NCI-H510A treated with DMSO at 0.1 percent for 48 hours (cell line): Measurements from ENCODE around the gene ITPRID2.
"Not testable (repeated sequence)": the region's sequence is repeated elsewhere in the genome, so short reads cannot be mapped to it uniquely, and the experiment has no call there.

Experiments
- DNase-seq: peaks from one replicate; lab custom pipeline; 2025; lab: John Stamatoyannopoulos, UW

Gene ITPRID2

DNA sequence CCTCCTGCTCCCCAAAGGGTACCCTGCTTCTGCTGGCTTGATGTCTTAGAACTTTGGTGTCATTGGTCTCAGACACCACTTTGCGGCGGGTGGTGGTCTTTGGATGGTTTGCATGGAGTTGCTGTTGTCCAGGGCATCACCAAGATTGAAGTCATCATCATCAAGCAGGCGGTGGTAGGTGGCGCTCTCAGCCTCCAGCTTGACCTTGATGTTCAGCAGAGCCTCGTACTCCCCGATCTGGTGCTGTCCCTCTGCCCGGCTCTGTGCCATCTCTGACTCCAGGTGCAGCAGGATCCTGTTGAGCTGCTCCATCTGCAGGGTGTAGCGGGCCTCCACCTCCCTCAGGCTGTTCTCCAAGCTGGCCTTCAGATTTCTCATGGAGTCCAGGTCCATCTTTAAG lies 69.6 kb downstream of the ITPRID2 start:
- DNase-seq: not testable (repeated sequence)

DNA sequence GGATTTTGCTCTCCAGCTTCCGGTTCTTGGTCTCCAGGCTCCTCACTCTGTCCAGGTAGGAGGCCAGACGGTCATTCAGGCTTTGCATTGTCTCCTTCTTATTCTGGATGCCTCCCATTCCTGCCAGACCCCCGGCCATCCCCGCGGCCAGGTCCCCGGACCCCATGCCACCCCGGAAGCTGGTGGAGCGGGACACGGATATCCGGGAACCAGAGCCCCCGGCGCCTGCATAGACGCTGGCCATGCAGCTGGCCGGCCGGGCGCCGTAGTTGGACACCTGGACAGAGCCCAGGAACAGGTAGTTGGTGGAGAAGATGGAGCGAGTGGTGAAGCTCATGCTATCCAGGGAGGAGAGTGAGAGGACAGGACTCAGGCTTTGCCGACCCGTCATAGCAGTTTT lies 70.6 kb downstream of the ITPRID2 start:
- DNase-seq: no peak

DNA sequence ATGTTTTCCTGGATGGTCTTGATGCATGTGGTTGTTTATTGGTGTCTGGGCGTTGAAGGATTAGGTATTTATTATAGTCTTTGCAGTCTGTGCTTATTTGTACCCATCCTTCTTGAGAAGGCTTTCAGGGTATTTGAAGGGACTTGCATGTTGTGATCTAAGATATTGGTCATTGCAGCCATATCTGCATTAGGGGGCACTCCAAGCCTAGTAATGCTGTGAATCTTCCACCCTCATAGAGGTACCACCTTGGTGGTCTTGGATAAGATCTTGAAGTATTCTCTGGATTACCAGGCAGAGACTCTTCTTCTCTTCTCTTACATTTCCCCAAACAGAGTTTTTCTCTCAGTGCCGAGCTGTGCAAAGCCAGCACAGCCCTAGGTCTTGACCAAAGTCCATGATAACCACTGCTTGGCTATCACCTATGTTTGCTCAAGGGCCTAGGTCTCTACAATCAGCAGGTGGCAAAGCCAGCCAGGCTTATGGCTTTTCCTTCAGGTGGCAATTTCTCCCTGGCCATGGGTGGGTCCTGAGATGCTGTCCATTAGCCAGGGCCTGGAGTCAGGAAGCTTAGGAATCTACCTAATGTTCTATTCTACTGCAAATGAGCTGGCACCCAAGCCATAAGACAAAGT lies 78.7 kb downstream of the ITPRID2 start:
- no peak for DNase-seq

DNA sequence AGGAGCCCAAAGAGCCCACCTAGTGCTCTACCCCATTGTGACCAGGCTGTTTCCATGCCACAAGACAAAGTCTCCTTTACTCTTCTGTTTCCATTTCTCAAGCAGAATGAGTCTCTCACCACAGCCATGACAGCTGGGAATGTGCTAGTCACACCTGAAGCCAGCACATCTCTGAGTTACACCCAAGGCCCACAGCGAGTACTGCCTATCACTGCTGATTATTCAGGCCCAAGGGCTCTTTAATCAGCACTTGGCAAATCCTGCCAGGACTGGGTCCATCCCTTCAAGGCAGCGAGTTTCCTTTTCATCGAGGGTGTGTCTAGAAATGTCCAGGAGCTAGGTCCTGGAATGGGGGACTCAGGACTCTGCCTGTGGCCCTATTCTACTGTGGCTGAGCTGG lies 79.5 kb downstream of the ITPRID2 start:
- DNase-seq: no peak

DNA sequence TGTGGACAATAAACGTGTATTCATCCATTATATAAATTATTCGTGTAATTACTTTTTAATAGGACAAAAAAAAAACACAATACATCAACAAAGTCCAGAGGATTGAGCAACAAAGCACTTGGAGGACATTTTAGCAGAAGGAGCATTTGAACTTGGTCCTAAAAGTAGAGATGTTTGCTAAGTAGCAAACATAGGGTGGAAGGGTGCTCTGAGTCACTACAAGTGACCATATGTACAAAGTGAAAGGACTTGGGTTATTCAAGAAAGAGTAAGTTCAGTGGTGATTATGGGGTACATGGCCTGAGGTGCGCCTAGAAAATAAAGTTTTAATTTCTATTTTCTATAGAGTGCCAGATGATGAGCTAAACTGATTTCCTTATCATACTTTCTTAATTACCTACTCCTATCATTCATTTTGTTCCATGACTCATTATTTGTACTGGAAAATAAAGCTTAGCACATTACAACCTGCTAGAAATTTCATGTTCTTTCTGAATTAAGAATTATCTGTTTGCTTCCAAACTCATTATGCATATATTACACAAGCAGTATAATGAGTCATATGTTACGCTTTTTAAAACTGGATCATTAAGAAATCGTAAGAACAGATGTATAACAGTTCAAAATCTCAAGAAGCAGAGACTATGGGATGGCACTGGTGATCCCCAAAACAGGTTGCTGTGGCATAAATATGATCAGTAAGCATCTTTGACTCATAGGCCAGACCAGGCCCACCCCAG lies 81.1 kb downstream of the ITPRID2 start:
- no peak for DNase-seq

DNA sequence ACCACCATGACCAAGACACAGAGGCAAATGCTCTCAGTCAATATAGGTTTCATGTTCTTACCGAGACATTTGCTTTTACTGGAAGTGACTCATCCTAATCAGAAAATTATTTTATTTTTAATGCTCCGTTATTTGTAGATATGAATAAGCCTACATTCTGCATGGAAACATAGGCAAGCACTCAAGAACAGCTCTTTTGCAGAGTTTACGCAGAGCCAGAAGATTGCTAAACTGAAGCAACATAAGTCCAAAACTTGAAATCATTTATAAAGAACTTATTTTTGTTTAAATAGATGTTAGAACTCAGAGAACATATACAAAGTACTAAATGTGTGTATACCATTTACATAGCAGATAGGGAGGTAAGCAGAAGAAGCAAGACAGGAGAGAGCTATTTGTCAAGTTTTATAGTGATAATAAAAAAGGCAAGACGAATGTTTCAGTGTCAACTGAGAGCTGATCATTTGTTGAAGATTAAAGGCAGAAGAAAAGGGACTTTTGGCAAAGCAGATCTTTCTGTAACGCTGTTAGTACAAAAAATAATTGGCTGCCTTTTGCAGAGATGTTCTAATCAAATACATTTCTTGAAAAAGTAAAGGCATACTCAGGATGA lies 81.7 kb downstream of the ITPRID2 start:
- DNase-seq: no peak

DNA sequence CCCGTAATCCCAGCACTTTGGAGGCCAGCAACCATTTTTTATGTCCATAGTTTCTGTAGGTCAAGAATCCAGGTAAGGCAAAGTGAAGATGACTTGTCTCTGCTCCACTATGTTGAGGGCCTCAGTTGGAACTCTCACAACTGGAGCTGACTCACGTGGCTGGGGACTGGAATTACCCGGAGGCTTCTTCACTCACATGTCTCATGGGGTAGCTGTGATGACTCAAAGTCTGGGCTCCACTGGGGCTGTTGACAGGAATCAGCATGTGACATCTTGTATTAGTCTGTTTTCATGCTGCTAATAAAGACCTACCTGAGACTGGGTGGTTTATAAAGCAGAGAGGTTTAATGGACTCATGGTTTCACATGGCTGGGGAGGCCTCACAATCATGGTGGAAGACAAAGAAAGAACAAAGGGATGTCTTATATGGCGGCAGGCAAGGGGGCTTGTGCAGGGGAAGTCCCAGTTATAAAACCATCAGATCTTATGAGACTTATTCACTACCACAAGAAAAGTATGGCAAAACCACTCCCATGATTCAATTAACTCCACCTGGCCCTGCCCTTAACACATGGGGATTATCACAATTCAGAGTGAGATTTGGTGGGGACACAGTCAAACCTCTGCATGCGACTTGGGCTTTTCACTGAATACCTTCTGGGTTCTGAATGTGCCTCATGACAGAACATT lies 86.3 kb downstream of the ITPRID2 start:
- DNase-seq: no peak

DNA sequence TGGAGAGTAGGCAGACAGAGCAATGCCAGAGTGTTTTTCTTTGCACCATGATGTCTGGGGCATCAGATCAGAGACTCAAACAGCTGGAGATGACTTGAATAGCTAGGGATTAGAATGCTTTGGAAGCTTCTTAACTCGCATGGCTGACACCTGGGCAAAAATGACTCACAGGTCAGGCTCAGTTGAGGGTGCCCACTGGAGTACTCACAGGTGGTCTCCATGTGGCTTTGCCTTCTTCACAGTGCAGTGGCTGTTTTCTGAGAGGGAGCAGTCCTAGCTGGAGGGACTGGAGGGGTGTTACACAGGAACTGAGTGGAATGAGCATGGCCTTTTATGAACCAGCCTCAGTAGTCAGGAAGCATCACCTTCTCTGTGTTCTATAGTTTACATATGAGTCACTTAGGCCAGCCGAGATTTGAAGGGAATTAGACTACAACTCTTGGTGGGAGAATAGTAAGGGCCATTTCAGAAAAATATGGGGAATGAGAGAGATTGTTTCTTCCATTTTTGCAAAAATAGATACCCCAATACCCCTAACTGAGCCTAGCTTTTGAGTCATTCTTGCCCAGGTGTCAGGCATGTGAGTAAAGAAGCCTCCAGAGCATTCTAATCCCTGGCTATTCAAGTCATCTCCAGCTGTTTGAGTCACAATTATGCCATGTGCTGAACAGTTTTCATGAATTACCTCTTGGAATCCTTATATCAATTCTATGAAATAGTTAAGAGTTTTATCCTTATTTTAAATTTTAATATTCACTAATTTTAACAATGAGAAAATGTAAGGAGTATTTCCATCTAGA lies 87.0 kb downstream of the ITPRID2 start:
- DNase-seq: no peak
